OCI-LY3 (cell line): ENCODE measurements around the gene PCLO.

Experiments used
- H2AFZ ChIP-seq: fragments of 200-600, 300-600 bp; shearing (Covaris generic); 2 replicates; pipeline ENCODE4 v1.6.0; 2014; ENCODE audit warnings: antibody characterized with exemption, low read depth, low read length
- H3K27ac ChIP-seq: fragments of 200-600, 300-600 bp; sonication (generic); 2 replicates; pipeline ENCODE4 v1.5.1; 2014; ENCODE audit warnings: mild to moderate bottlenecking, low read length, moderate library complexity, mixed read lengths
- H3K27me3 ChIP-seq: fragments of 200-600, 300-600 bp; sonication (generic); 2 replicates; pipeline ENCODE4 v1.6.1; 2014; ENCODE audit warnings: low read depth, low read length, mixed read lengths
- H3K36me3 ChIP-seq: fragments of 200-600, 300-600 bp; sonication (generic); replicated peaks from 2 replicates; pipeline ENCODE3; 2014; ENCODE audit warnings: low read depth, low read length, mixed read lengths
- H3K4me1 ChIP-seq: fragments of 300-600, 200-600 bp; sonication (generic); 2 replicates; pipeline ENCODE4 v1.6.1; 2014; ENCODE audit warnings: low read length, mixed read lengths
- H3K4me2 ChIP-seq: fragments of 200-600, 300-600 bp; sonication (generic); 2 replicates; pipeline ENCODE4 v1.6.1; 2014; ENCODE audit warnings: low read length, mixed read lengths
- H3K4me3 ChIP-seq: fragments of 300-600, 200-600 bp; sonication (generic); 2 replicates; pipeline ENCODE4 v1.5.1; 2014; ENCODE audit warnings: antibody characterized with exemption, mild to moderate bottlenecking, low read length, moderate library complexity
- H3K79me2 ChIP-seq: fragments of 300-600, 200-600 bp; shearing (Covaris generic); 2 replicates; pipeline ENCODE4 v1.6.1; 2014; ENCODE audit warnings: mild to moderate bottlenecking, low read length, mixed read lengths
- H3K9ac ChIP-seq: fragments of 300-600, 200-600 bp; shearing (Covaris generic); 2 replicates; pipeline ENCODE4 v1.6.0; 2014; ENCODE audit warnings: mild to moderate bottlenecking, low read length, moderate library complexity
- H3K9me3 ChIP-seq: fragments of 200-600, 300-600 bp; shearing (Covaris generic); 2 replicates; pipeline ENCODE4 v1.6.1; 2014; ENCODE audit warnings: low read length, mixed read lengths; ENCODE audit not compliant: insufficient read depth
- H4K20me1 ChIP-seq: fragments of 200-600, 300-600 bp; sonication (generic); 2 replicates; pipeline ENCODE4 v1.6.1; 2016; ENCODE audit warnings: low read length, mixed read lengths; ENCODE audit not compliant: insufficient read depth
- CTCF ChIP-seq: fragments of 200-600, 300-600 bp; sonication (generic); IDR thresholded peaks from 2 replicates; pipeline ENCODE4 v1.5.1; 2014; ENCODE audit warnings: antibody characterized with exemption, low read length, low read depth
- EZH2phosphoT487 ChIP-seq: fragments of 200-600 bp; shearing (Covaris generic); IDR thresholded peaks from 2 replicates; pipeline ENCODE4 v1.6.1; 2018; ENCODE audit warnings: antibody characterized with exemption, mixed run types, low read depth

PCLO gene

GRCh38 chr7:82816272-82816671 lies 346.4 kb downstream of the PCLO start:
- no peak overlapping the region for H3K9ac ChIP-seq
- peaks cover 8% of the 10 kb centered on the region for H3K4me1 ChIP-seq
- no peak overlapping the region for H3K4me3 ChIP-seq
- no peaks in the 10 kb centered on the region for H3K9me3 ChIP-seq
- H2AFZ ChIP-seq = no peak overlapping the region
- H3K79me2 ChIP-seq = no peaks in the 10 kb centered on the region
- H3K27me3 ChIP-seq = no peaks in the 10 kb centered on the region
- no peaks in the 10 kb centered on the region for H4K20me1 ChIP-seq
- no peaks in the 10 kb centered on the region for H3K36me3 ChIP-seq
- TF ChIP-seq CTCF (0 out of 2 replicates have a peak, but pooled peaks have one; percentile 4), EZH2phosphoT487 (no peak)
- H3K4me2 ChIP-seq = no peak overlapping the region
- H3K27ac ChIP-seq = no peak overlapping the region

GRCh38 chr7:82810558-82811259 lies 352.0 kb downstream of the PCLO start:
- H3K27me3 ChIP-seq = no peaks in the 10 kb centered on the region
- H4K20me1 ChIP-seq = no peaks in the 10 kb centered on the region
- no peak for TF ChIP-seq EZH2phosphoT487
- TF ChIP-seq CTCF = peak; percentile 79
- no peak overlapping the region for H3K9ac ChIP-seq
- peaks cover 8% of the 10 kb centered on the region for H3K4me1 ChIP-seq
- no peaks in the 10 kb centered on the region for H3K79me2 ChIP-seq
- no peak overlapping the region for H3K27ac ChIP-seq
- no peak overlapping the region for H3K4me3 ChIP-seq
- no peak overlapping the region for H3K4me2 ChIP-seq
- no peaks in the 10 kb centered on the region for H3K9me3 ChIP-seq
- no peaks in the 10 kb centered on the region for H3K36me3 ChIP-seq
- H2AFZ ChIP-seq = no peak overlapping the region

GRCh38 chr7:82808633-82809032 lies 354.1 kb downstream of the PCLO start:
- H3K9me3 ChIP-seq = no peaks in the 10 kb centered on the region
- TF ChIP-seq CTCF (no peak), EZH2phosphoT487 (no peak)
- no peak overlapping the region for H3K4me2 ChIP-seq
- H2AFZ ChIP-seq = no peak overlapping the region
- H4K20me1 ChIP-seq = no peaks in the 10 kb centered on the region
- no peaks in the 10 kb centered on the region for H3K27me3 ChIP-seq
- no peaks in the 10 kb centered on the region for H3K36me3 ChIP-seq
- no peak overlapping the region for H3K4me3 ChIP-seq
- H3K4me1 ChIP-seq = peaks cover 8% of the 10 kb centered on the region
- H3K27ac ChIP-seq = no peak overlapping the region
- H3K9ac ChIP-seq = no peak overlapping the region
- H3K79me2 ChIP-seq = no peaks in the 10 kb centered on the region

GRCh38 chr7:82805527-82805960 lies 357.1 kb downstream of the PCLO start:
- Histone ChIP-seq H3K36me3 (no peaks in the 10 kb centered on the region), H3K9me3 (no peaks in the 10 kb centered on the region), H3K4me3 (no peak overlapping the region), H3K27me3 (no peaks in the 10 kb centered on the region), H3K79me2 (no peaks in the 10 kb centered on the region), H4K20me1 (no peaks in the 10 kb centered on the region), H2AFZ (no peak overlapping the region), H3K9ac (no peak overlapping the region), H3K27ac (no peak overlapping the region), H3K4me1 (no peaks in the 10 kb centered on the region), H3K4me2 (no peak overlapping the region)
- TF ChIP-seq EZH2phosphoT487 = no peak
- TF ChIP-seq CTCF = no peak
